PFSK-1 (cell line): Measurements from ENCODE around the gene SPOCK3.

Experiments used
- FOXP2 ChIP-seq: optimal IDR thresholded peaks from 2 replicates; pipeline ENCODE3; 2011; ENCODE audit warnings: borderline replicate concordance, control low read depth, inconsistent platforms; ENCODE audit not compliant: insufficient read depth; ENCODE audit errors: extremely low read length, extremely low read depth
- POLR2AphosphoS5 ChIP-seq: IDR thresholded peaks from 2 replicates; pipeline ENCODE4 v1.6.1; 2012; ENCODE audit warnings: low read depth, mild to moderate bottlenecking, control low read depth, low read length, moderate library complexity
- REST ChIP-seq, 2 experiments: IDR thresholded peaks; 2 replicates each; pipeline versions ENCODE4 v1.6.1 to v1.8.0; 2011 to 2012; ENCODE audit warnings: low read depth in 2 of 2, low read length in 2 of 2, control low read depth in 1 of 2, inconsistent platforms in 1 of 2, mild to moderate bottlenecking in 1 of 2, moderate library complexity in 1 of 2; ENCODE audit not compliant: insufficient read depth in 1 of 2
- SIN3A ChIP-seq: IDR thresholded peaks from 2 replicates; pipeline ENCODE4 v1.6.1; 2012; ENCODE audit warnings: mild to moderate bottlenecking, low read length, moderate library complexity, borderline replicate concordance; ENCODE audit not compliant: insufficient read depth
- TAF1 ChIP-seq: IDR thresholded peaks from 2 replicates; pipeline ENCODE4 v1.6.1; 2012; ENCODE audit warnings: low read length, control low read depth, borderline replicate concordance; ENCODE audit not compliant: insufficient read depth

SPOCK3 gene

GRCh38 chr4:167143018-167143417, 91.3 kb downstream of the SPOCK3 start:
- no peak for TF ChIP-seq TAF1
- TF ChIP-seq REST (IDR thresholded peaks at IDR 0.05; ENCODE audit: insufficient read depth in 1 of 2, low read depth in 2 of 2, low read length in 2 of 2) = no peak
- TF ChIP-seq POLR2AphosphoS5 = no peak

GRCh38 chr4:167136270-167136669, 98.0 kb downstream of the SPOCK3 start:
- TF ChIP-seq FOXP2 (no peak), SIN3A (no peak), REST (IDR thresholded peaks at IDR 0.05; ENCODE audit: insufficient read depth in 1 of 2, low read depth in 2 of 2, low read length in 2 of 2) (no peak), POLR2AphosphoS5 (no peak), TAF1 (no peak)

- TF ChIP-seq REST (IDR thresholded peaks at IDR 0.05; ENCODE audit: insufficient read depth in 1 of 2, low read depth in 2 of 2, low read length in 2 of 2) (no peak), SIN3A (no peak)
Observed at GRCh38 chr4:167129146-167129545, 105.1 kb downstream of the SPOCK3 start.

- TF ChIP-seq REST (IDR thresholded peaks at IDR 0.05; ENCODE audit: insufficient read depth in 1 of 2, low read depth in 2 of 2, low read length in 2 of 2) (no peak), SIN3A (no peak), FOXP2 (no peak), TAF1 (no peak), POLR2AphosphoS5 (no peak)
Observed at GRCh38 chr4:167119392-167119791, 114.9 kb downstream of the SPOCK3 start.

GRCh38 chr4:167117273-167117672, 117.0 kb downstream of the SPOCK3 start:
- no peak for TF ChIP-seq REST (IDR thresholded peaks at IDR 0.05; ENCODE audit: insufficient read depth in 1 of 2, low read depth in 2 of 2, low read length in 2 of 2)
- TF ChIP-seq TAF1 = no peak
